SH-SY5Y (cell line): ENCODE measurements around the gene CYB5B.

Experiments used
- GATA2 ChIP-seq: IDR thresholded peaks from 2 replicates; pipeline ENCODE4 v1.6.1; 2011; ENCODE audit warnings: mild to moderate bottlenecking, low read depth, low read length
- GATA3 ChIP-seq: IDR thresholded peaks from 2 replicates; pipeline ENCODE4 v1.6.1; 2011; ENCODE audit warnings: low read depth, mild to moderate bottlenecking, low read length, moderate library complexity

Gene CYB5B

GRCh38 chr16:69482410-69482991 is 58.1 kb downstream of the CYB5B start:
- no peak for TF ChIP-seq GATA3
- no peak for TF ChIP-seq GATA2

GRCh38 chr16:69483611-69484010 is 59.2 kb downstream of the CYB5B start:
- no peak for TF ChIP-seq GATA3
- no peak for TF ChIP-seq GATA2

GRCh38 chr16:69485361-69485760 is 60.9 kb downstream of the CYB5B start:
- TF ChIP-seq GATA2 (no peak), GATA3 (no peak)

DNA sequence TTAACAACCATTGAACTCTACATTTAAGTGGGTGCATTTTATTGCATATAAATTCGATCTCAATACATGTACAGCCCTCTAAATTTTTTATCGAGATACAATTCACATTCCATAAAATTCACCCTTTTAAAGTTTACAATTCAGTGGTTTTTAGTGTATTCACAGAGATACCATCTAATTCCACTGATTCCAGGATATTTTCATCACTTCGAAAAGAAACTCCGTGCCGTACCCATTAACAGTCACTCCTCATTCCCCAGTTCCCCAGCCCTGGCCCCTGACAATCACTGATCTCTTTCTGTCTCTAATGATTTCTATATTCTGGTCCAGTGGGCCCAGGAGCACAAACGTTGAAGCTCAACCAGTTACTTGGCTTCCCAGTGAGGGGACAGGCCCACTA is 61.4 kb downstream of the CYB5B start:
- no peak for TF ChIP-seq GATA2
- no peak for TF ChIP-seq GATA3

DNA sequence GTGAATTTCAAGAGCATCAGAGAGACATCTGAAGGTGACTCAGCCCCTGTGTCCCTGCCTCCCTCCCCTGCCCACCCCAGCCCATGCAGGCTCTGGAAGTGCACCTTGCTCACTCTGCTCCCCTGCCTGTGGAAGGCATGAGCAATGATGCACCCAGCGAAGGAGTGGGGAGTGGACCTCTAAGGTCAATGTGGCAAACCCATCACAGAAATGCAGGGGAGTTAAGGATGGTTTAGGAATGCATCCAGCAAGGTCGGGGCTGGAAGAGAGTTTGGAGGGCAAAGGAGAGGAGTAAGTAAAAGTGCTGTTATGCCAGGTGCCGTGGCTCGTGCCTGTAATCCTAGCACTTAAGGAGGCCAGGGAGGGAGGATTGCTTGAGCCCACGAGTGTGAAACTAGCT is 61.9 kb downstream of the CYB5B start:
- TF ChIP-seq GATA2 (no peak), GATA3 (no peak)

- no peak for TF ChIP-seq GATA3
- TF ChIP-seq GATA2 = no peak
Observed at GRCh38 chr16:69486724-69487123, 62.3 kb downstream of the CYB5B start.

- TF ChIP-seq GATA2 (no peak), GATA3 (no peak)
Observed at GRCh38 chr16:69490707-69491324, 66.4 kb downstream of the CYB5B start.

DNA sequence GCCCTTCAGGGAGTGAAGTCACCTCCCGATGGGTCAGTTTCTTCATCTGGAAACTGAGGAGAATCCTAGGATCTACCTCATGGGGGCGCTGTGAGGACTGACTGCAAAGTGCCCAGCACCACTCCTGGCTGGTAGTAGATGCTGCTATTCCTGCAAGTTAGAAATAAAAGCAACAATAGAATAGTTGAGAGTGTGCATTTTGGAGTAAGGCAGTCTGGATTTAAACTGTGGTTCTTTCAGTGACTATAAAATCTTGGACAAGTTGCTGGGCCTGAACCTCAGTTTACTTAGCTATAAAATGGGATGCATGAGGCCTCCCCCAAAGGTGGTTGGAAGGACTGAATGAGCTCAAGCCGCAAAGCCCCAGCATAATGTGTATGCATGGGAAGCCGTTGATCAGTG is 70.6 kb downstream of the CYB5B start:
- TF ChIP-seq GATA2 = no peak
- no peak for TF ChIP-seq GATA3

GRCh38 chr16:69495821-69496220 is 71.4 kb downstream of the CYB5B start:
- peak; percentile 87 for TF ChIP-seq GATA2
- no peak for TF ChIP-seq GATA3

DNA sequence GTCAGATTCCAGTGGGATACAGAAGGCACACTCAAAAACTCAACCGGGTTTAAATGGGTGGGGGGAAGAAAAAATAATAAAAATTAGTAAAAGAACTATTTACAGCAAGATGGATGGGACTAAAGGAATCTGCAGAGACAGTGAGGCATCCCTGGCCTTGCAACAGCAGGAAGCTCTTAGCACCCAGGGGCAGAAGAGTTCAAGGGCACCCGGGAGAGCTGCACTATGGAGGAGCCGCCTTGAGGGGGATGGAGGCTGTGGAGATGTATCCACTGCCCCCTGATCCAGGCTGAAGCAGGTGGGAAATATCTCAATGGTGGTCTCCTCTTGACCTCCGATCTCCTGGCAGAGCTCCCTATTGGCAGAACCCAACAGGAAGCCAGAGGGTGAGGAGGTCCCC is 72.0 kb downstream of the CYB5B start:
- TF ChIP-seq GATA3 (no peak), GATA2 (no peak)

- TF ChIP-seq GATA3 (no peak), GATA2 (no peak)
Observed at GRCh38 chr16:69496896-69497295, 72.5 kb downstream of the CYB5B start.

GRCh38 chr16:69497876-69498596 is 73.6 kb downstream of the CYB5B start:
- TF ChIP-seq GATA3 (no peak), GATA2 (no peak)

GRCh38 chr16:69498926-69499325 is 74.5 kb downstream of the CYB5B start:
- TF ChIP-seq GATA3 (no peak), GATA2 (no peak)

DNA sequence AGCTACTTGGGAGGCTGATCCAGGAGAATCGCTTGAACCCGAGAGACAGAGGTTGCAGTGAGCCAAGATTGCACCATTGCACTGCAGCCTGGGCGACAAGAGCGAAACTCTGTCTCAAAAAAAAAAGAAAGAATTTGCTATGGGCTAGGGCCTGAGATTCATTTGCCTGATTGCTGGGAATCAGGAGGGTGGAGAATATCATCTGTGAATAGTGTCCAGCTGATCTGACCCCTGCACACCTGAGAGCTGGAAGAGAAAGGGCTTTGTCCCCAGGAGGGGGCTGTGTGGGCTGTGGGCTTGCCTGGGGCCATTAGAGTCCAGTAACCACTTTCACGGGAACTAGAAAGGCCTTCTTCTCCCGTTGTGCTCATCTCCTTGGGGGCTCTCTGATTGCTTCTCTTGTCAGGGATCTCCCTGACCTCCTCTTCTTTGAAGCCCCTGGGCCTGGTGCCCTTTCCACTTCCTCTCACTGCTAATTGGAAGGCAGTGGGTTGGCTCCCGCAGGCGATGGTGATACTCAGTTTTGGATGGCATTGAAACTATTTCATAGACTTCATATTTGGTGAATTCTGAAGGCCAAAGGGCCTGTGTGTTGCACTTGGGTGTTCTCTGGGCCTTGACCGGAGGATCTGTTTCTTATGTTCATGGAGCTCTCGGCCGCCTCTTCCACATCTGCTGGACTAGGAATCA is 75.3 kb downstream of the CYB5B start:
- TF ChIP-seq GATA2 (no peak), GATA3 (no peak)

- TF ChIP-seq GATA2 (no peak), GATA3 (no peak)
Observed at GRCh38 chr16:69500496-69500895, 76.1 kb downstream of the CYB5B start.
